Neuron (in vitro differentiated cells): Measurements from ENCODE around the gene ZRANB1.

Experiments used
- H2AFZ ChIP-seq: one replicate; pipeline ENCODE4 v1.6.1; 2013; ENCODE audit warnings: low read depth, mild to moderate bottlenecking, inconsistent platforms, low read length, moderate library complexity
- H3K27me3 ChIP-seq: one replicate; pipeline ENCODE4 v1.6.1; 2013; ENCODE audit warnings: low read length; ENCODE audit not compliant: insufficient read depth
- H3K36me3 ChIP-seq: one replicate; pipeline ENCODE4 v1.6.1; 2013; ENCODE audit warnings: low read length; ENCODE audit not compliant: insufficient read depth
- H3K4me1 ChIP-seq: one replicate; pipeline ENCODE4 v1.6.1; 2013; ENCODE audit warnings: low read length; ENCODE audit not compliant: insufficient read depth
- H3K4me3 ChIP-seq: 2 replicates; pipeline ENCODE4 v1.5.1; 2013; ENCODE audit warnings: mild to moderate bottlenecking, low read length, moderate library complexity
- H3K9me3 ChIP-seq: one replicate; pipeline ENCODE4 v1.6.1; 2013; ENCODE audit warnings: low read length

ZRANB1 gene

GRCh38 chr10:125003146-125003900 lies 61.4 kb downstream of the ZRANB1 start:
- Histone ChIP-seq H3K4me1 (peaks cover 24% of the 10 kb centered on the region), H3K27me3 (no peaks in the 10 kb centered on the region), H3K9me3 (no peaks in the 10 kb centered on the region), H3K4me3 (no peak overlapping the region), H2AFZ (no peak overlapping the region), H3K36me3 (peaks cover 41% of the 10 kb centered on the region)

- peaks cover 34% of the 10 kb centered on the region for H3K36me3 ChIP-seq
- H2AFZ ChIP-seq: no peak overlapping the region
- no peaks in the 10 kb centered on the region for H3K27me3 ChIP-seq
- peaks cover 24% of the 10 kb centered on the region for H3K4me1 ChIP-seq
- no peak overlapping the region for H3K4me3 ChIP-seq
- no peaks in the 10 kb centered on the region for H3K9me3 ChIP-seq
Observed at GRCh38 chr10:125003901-125004467, 62.1 kb downstream of the ZRANB1 start.

- Histone ChIP-seq H3K36me3 (peaks cover 27% of the 10 kb centered on the region), H3K27me3 (no peaks in the 10 kb centered on the region), H3K4me1 (peaks cover 24% of the 10 kb centered on the region)
Observed at GRCh38 chr10:125004571-125005311, 62.8 kb downstream of the ZRANB1 start.

GRCh38 chr10:125005312-125006187 lies 63.6 kb downstream of the ZRANB1 start:
- no peak overlapping the region for H3K4me3 ChIP-seq
- H3K4me1 ChIP-seq: peaks cover 17% of the 10 kb centered on the region
- H3K27me3 ChIP-seq: no peaks in the 10 kb centered on the region
- H2AFZ ChIP-seq: no peak overlapping the region
- no peaks in the 10 kb centered on the region for H3K9me3 ChIP-seq
- H3K36me3 ChIP-seq: peaks cover 22% of the 10 kb centered on the region

More at GRCh38 chr10:125004571-125005311, 62.8 kb downstream of the ZRANB1 start:
- Histone ChIP-seq H3K9me3 (no peaks in the 10 kb centered on the region), H2AFZ (no peak overlapping the region), H3K4me3 (no peak overlapping the region)

GRCh38 chr10:125006188-125006680 lies 64.3 kb downstream of the ZRANB1 start:
- Histone ChIP-seq H3K4me1 (peaks cover 11% of the 10 kb centered on the region), H3K36me3 (peaks cover 24% of the 10 kb centered on the region), H2AFZ (no peak overlapping the region), H3K27me3 (no peaks in the 10 kb centered on the region), H3K9me3 (no peaks in the 10 kb centered on the region), H3K4me3 (no peak overlapping the region)

- H3K9me3 ChIP-seq: peaks cover 2% of the 10 kb centered on the region
- H3K4me3 ChIP-seq: no peak overlapping the region
- no peaks in the 10 kb centered on the region for H3K27me3 ChIP-seq
- no peak overlapping the region for H2AFZ ChIP-seq
- peaks cover 28% of the 10 kb centered on the region for H3K36me3 ChIP-seq
- peaks cover 5% of the 10 kb centered on the region for H3K4me1 ChIP-seq
Observed at GRCh38 chr10:125006921-125007426, 65.1 kb downstream of the ZRANB1 start.

GRCh38 chr10:125007436-125007835 lies 65.5 kb downstream of the ZRANB1 start:
- H3K4me3 ChIP-seq: no peak overlapping the region
- no peaks in the 10 kb centered on the region for H3K27me3 ChIP-seq
- no peak overlapping the region for H2AFZ ChIP-seq
- peaks cover 26% of the 10 kb centered on the region for H3K36me3 ChIP-seq
- peaks cover 3% of the 10 kb centered on the region for H3K9me3 ChIP-seq
- H3K4me1 ChIP-seq: peaks cover 5% of the 10 kb centered on the region

GRCh38 chr10:125008689-125009638 lies 67.0 kb downstream of the ZRANB1 start:
- Histone ChIP-seq H3K36me3 (peaks cover 26% of the 10 kb centered on the region), H3K4me3 (no peak overlapping the region), H2AFZ (no peak overlapping the region), H3K4me1 (peaks cover 5% of the 10 kb centered on the region), H3K9me3 (peaks cover 7% of the 10 kb centered on the region), H3K27me3 (no peaks in the 10 kb centered on the region)

- H3K4me3 ChIP-seq: no peak overlapping the region
- H3K27me3 ChIP-seq: no peaks in the 10 kb centered on the region
- peaks cover 7% of the 10 kb centered on the region for H3K9me3 ChIP-seq
- peaks cover 5% of the 10 kb centered on the region for H3K4me1 ChIP-seq
- H3K36me3 ChIP-seq: peaks cover 26% of the 10 kb centered on the region
- no peak overlapping the region for H2AFZ ChIP-seq
Observed at GRCh38 chr10:125009661-125010161, 67.8 kb downstream of the ZRANB1 start.

- no peak overlapping the region for H3K4me3 ChIP-seq
- H3K27me3 ChIP-seq: no peaks in the 10 kb centered on the region
- H3K9me3 ChIP-seq: peaks cover 7% of the 10 kb centered on the region
- no peak overlapping the region for H2AFZ ChIP-seq
- H3K36me3 ChIP-seq: peaks cover 26% of the 10 kb centered on the region
- peaks cover 5% of the 10 kb centered on the region for H3K4me1 ChIP-seq
Observed at GRCh38 chr10:125010362-125010761, 68.4 kb downstream of the ZRANB1 start.

- no peak overlapping the region for H2AFZ ChIP-seq
- no peaks in the 10 kb centered on the region for H3K27me3 ChIP-seq
- H3K9me3 ChIP-seq: peaks cover 7% of the 10 kb centered on the region
- H3K4me3 ChIP-seq: no peak overlapping the region
- peaks cover 5% of the 10 kb centered on the region for H3K4me1 ChIP-seq
- H3K36me3 ChIP-seq: peaks cover 27% of the 10 kb centered on the region
Observed at GRCh38 chr10:125011171-125011925, 69.4 kb downstream of the ZRANB1 start.
